ENCODE results near the gene ARRDC4. TPM values are rescaled to one million over a fixed set of nuclear protein-coding genes. Genes with fewer than 3 reads are reported as not detected.

ARRDC4 gene
- total RNA-seq, 1 donor from 2014 or later = 10.4 TPM

GRCh38 chr15:98003518-98003917 is 43.0 kb downstream of the ARRDC4 start:
- H3K27ac ChIP-seq (ENCODE audit: low read depth, low read length) = no peak overlapping the region
- H3K9ac ChIP-seq (ENCODE audit: low read depth in 1 of 3, low read length in 3 of 3) = no peak overlapping the region
- H3K4me1 ChIP-seq (ENCODE audit: control insufficient read depth in 3 of 3, insufficient read depth in 3 of 3, low read length in 3 of 3) = no peaks in the 10 kb centered on the region
- no peaks in the 10 kb centered on the region for H3K36me3 ChIP-seq (ENCODE audit: control insufficient read depth in 3 of 3, insufficient read depth in 3 of 3, low read length in 3 of 3)
- H3K4me3 ChIP-seq (ENCODE audit: low read length in 3 of 3) = no peak overlapping the region
- no peaks in the 10 kb centered on the region for H3K9me3 ChIP-seq (ENCODE audit: control insufficient read depth in 3 of 3, low read length in 3 of 3)
- peaks cover 0 to 7% (median 0%) of the 10 kb centered on the region in 3 donors for H3K27me3 ChIP-seq (ENCODE audit: control insufficient read depth in 3 of 3, insufficient read depth in 3 of 3, low read length in 3 of 3)

GRCh38 chr15:98003996-98004395 is 43.5 kb downstream of the ARRDC4 start:
- no peak overlapping the region for H3K27ac ChIP-seq (ENCODE audit: low read depth, low read length)

GRCh38 chr15:98005659-98006058 is 45.2 kb downstream of the ARRDC4 start:
- no peak overlapping the region for H3K9ac ChIP-seq (ENCODE audit: low read depth in 1 of 3, low read length in 3 of 3)
- H3K4me3 ChIP-seq (ENCODE audit: low read length in 3 of 3) = no peak overlapping the region
- H3K9me3 ChIP-seq (ENCODE audit: control insufficient read depth in 3 of 3, low read length in 3 of 3) = no peaks in the 10 kb centered on the region
- no peaks in the 10 kb centered on the region for H3K4me1 ChIP-seq (ENCODE audit: control insufficient read depth in 3 of 3, insufficient read depth in 3 of 3, low read length in 3 of 3)
- no peaks in the 10 kb centered on the region for H3K36me3 ChIP-seq (ENCODE audit: control insufficient read depth in 3 of 3, insufficient read depth in 3 of 3, low read length in 3 of 3)
- H3K27me3 ChIP-seq (ENCODE audit: control insufficient read depth in 3 of 3, insufficient read depth in 3 of 3, low read length in 3 of 3) = peaks cover 0 to 7% (median 0%) of the 10 kb centered on the region in 3 donors
- H3K27ac ChIP-seq (ENCODE audit: low read depth, low read length) = no peak overlapping the region

More at GRCh38 chr15:98003996-98004395, 43.5 kb downstream of the ARRDC4 start:
- H3K27me3 ChIP-seq (ENCODE audit: control insufficient read depth in 3 of 3, insufficient read depth in 3 of 3, low read length in 3 of 3) = peaks cover 0 to 7% (median 0%) of the 10 kb centered on the region in 3 donors
- H3K9me3 ChIP-seq (ENCODE audit: control insufficient read depth in 3 of 3, low read length in 3 of 3) = no peaks in the 10 kb centered on the region
- no peaks in the 10 kb centered on the region for H3K36me3 ChIP-seq (ENCODE audit: control insufficient read depth in 3 of 3, insufficient read depth in 3 of 3, low read length in 3 of 3)
- H3K4me1 ChIP-seq (ENCODE audit: control insufficient read depth in 3 of 3, insufficient read depth in 3 of 3, low read length in 3 of 3) = no peaks in the 10 kb centered on the region
- no peak overlapping the region for H3K9ac ChIP-seq (ENCODE audit: low read depth in 1 of 3, low read length in 3 of 3)
- no peak overlapping the region for H3K4me3 ChIP-seq (ENCODE audit: low read length in 3 of 3)

- Histone ChIP-seq H3K36me3 (ENCODE audit: control insufficient read depth in 3 of 3, insufficient read depth in 3 of 3, low read length in 3 of 3) (no peaks in the 10 kb centered on the region), H3K27me3 (ENCODE audit: control insufficient read depth in 3 of 3, insufficient read depth in 3 of 3, low read length in 3 of 3) (no peaks in the 10 kb centered on the region), H3K9me3 (ENCODE audit: control insufficient read depth in 3 of 3, low read length in 3 of 3) (no peaks in the 10 kb centered on the region), H3K4me1 (ENCODE audit: control insufficient read depth in 3 of 3, insufficient read depth in 3 of 3, low read length in 3 of 3) (no peaks in the 10 kb centered on the region), H3K27ac (ENCODE audit: low read depth, low read length) (no peak overlapping the region), H3K9ac (ENCODE audit: low read depth in 1 of 3, low read length in 3 of 3) (no peak overlapping the region), H3K4me3 (ENCODE audit: low read length in 3 of 3) (no peak overlapping the region)
Observed at GRCh38 chr15:98009169-98009568, 48.7 kb downstream of the ARRDC4 start.

DNA sequence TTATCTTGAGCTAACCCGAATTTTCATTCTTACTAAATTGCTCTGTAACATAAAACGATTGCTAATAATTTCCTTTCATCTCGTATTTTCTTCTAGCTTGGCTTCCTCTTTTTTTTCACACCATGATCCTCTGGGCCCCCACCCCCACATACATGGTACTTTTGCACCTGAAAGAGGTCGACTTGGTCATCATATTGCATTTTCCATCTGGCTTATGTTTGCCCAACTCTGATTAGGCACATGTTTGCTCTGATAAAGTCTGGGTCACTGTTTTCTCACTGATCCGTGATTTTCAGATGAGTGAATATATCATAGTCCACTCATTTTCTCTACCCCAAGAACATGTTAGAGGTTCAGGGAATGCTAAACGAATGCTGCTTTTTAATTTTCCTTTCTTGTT is 49.5 kb downstream of the ARRDC4 start:
- Histone ChIP-seq H3K4me1 (ENCODE audit: control insufficient read depth in 3 of 3, insufficient read depth in 3 of 3, low read length in 3 of 3) (no peaks in the 10 kb centered on the region), H3K9ac (ENCODE audit: low read depth in 1 of 3, low read length in 3 of 3) (no peak overlapping the region), H3K36me3 (ENCODE audit: control insufficient read depth in 3 of 3, insufficient read depth in 3 of 3, low read length in 3 of 3) (no peaks in the 10 kb centered on the region), H3K4me3 (ENCODE audit: low read length in 3 of 3) (no peak overlapping the region), H3K9me3 (ENCODE audit: control insufficient read depth in 3 of 3, low read length in 3 of 3) (no peaks in the 10 kb centered on the region), H3K27ac (ENCODE audit: low read depth, low read length) (no peak overlapping the region), H3K27me3 (ENCODE audit: control insufficient read depth in 3 of 3, insufficient read depth in 3 of 3, low read length in 3 of 3) (no peaks in the 10 kb centered on the region)

- Histone ChIP-seq H3K27me3 (ENCODE audit: control insufficient read depth in 3 of 3, insufficient read depth in 3 of 3, low read length in 3 of 3) (peaks cover 0 to 5% (median 2%) of the 10 kb centered on the region in 3 donors), H3K27ac (ENCODE audit: low read depth, low read length) (no peak overlapping the region), H3K9me3 (ENCODE audit: control insufficient read depth in 3 of 3, low read length in 3 of 3) (no peaks in the 10 kb centered on the region), H3K4me3 (ENCODE audit: low read length in 3 of 3) (no peak overlapping the region), H3K4me1 (ENCODE audit: control insufficient read depth in 3 of 3, insufficient read depth in 3 of 3, low read length in 3 of 3) (no peaks in the 10 kb centered on the region), H3K9ac (ENCODE audit: low read depth in 1 of 3, low read length in 3 of 3) (no peak overlapping the region), H3K36me3 (ENCODE audit: control insufficient read depth in 3 of 3, insufficient read depth in 3 of 3, low read length in 3 of 3) (no peaks in the 10 kb centered on the region)
Observed at GRCh38 chr15:98012354-98012753, 51.9 kb downstream of the ARRDC4 start.

- Histone ChIP-seq H3K4me3 (ENCODE audit: low read length in 3 of 3) (no peak overlapping the region), H3K4me1 (ENCODE audit: control insufficient read depth in 3 of 3, insufficient read depth in 3 of 3, low read length in 3 of 3) (no peaks in the 10 kb centered on the region), H3K9me3 (ENCODE audit: control insufficient read depth in 3 of 3, low read length in 3 of 3) (no peaks in the 10 kb centered on the region), H3K27me3 (ENCODE audit: control insufficient read depth in 3 of 3, insufficient read depth in 3 of 3, low read length in 3 of 3) (peaks cover 4 to 7% (median 6%) of the 10 kb centered on the region in 3 donors), H3K36me3 (ENCODE audit: control insufficient read depth in 3 of 3, insufficient read depth in 3 of 3, low read length in 3 of 3) (no peaks in the 10 kb centered on the region), H3K9ac (ENCODE audit: low read depth in 1 of 3, low read length in 3 of 3) (no peak overlapping the region), H3K27ac (ENCODE audit: low read depth, low read length) (no peak overlapping the region)
Observed at GRCh38 chr15:98013631-98014030, 53.1 kb downstream of the ARRDC4 start.

DNA sequence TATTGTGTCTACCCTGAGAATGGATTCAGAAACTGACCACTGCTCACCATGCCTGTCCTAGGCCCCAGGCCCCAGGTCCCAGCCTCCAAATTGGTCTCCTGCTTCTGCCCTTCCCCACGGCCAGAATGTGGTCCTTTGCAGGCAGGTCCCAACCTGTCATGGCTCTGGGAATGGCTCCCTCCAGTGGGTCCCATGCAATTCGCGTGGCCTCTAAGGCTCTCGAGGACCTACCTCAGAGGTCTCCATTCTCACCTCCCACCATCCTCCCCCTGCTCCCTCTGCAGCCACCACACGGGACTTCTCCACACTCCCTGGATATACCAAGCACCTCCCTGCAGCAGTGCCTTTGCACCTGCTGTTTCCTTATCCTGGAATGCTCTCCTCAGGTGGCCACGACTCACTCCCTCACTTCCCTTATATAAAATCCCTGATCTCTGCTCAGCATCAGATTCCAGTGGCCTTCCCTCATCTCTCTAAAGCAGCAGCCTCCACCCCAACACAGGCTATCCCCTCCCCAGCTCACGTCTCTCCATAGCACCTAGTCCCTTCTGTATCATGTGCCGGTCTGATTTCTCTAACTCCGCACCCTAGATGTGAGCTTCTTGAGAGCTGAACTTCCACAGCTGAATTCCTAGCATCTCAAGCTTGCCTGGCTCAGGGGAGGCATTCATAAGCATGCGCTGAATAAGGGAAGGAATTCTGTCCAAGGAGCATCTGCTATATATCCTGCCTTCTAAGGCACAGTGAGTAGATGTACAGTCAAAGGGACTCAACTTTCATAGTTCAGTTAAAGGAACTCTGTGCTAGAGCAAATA is 56.9 kb downstream of the ARRDC4 start:
- Histone ChIP-seq H3K9ac (ENCODE audit: low read depth in 1 of 3, low read length in 3 of 3) (no peak overlapping the region), H3K27ac (ENCODE audit: low read depth, low read length) (no peak overlapping the region), H3K36me3 (ENCODE audit: control insufficient read depth in 3 of 3, insufficient read depth in 3 of 3, low read length in 3 of 3) (no peaks in the 10 kb centered on the region), H3K27me3 (ENCODE audit: control insufficient read depth in 3 of 3, insufficient read depth in 3 of 3, low read length in 3 of 3) (peaks cover 4 to 11% (median 10%) of the 10 kb centered on the region in 3 donors), H3K4me3 (ENCODE audit: low read length in 3 of 3) (no peak overlapping the region), H3K9me3 (ENCODE audit: control insufficient read depth in 3 of 3, low read length in 3 of 3) (no peaks in the 10 kb centered on the region), H3K4me1 (ENCODE audit: control insufficient read depth in 3 of 3, insufficient read depth in 3 of 3, low read length in 3 of 3) (no peaks in the 10 kb centered on the region)

GRCh38 chr15:98018761-98019351 is 58.4 kb downstream of the ARRDC4 start:
- peaks cover 4 to 11% (median 10%) of the 10 kb centered on the region in 3 donors for H3K27me3 ChIP-seq (ENCODE audit: control insufficient read depth in 3 of 3, insufficient read depth in 3 of 3, low read length in 3 of 3)
- no peak overlapping the region for H3K27ac ChIP-seq (ENCODE audit: low read depth, low read length)
- H3K36me3 ChIP-seq (ENCODE audit: control insufficient read depth in 3 of 3, insufficient read depth in 3 of 3, low read length in 3 of 3) = no peaks in the 10 kb centered on the region
- no peaks in the 10 kb centered on the region for H3K4me1 ChIP-seq (ENCODE audit: control insufficient read depth in 3 of 3, insufficient read depth in 3 of 3, low read length in 3 of 3)
- no peak overlapping the region for H3K4me3 ChIP-seq (ENCODE audit: low read length in 3 of 3)
- H3K9ac ChIP-seq (ENCODE audit: low read depth in 1 of 3, low read length in 3 of 3) = no peak overlapping the region
- H3K9me3 ChIP-seq (ENCODE audit: control insufficient read depth in 3 of 3, low read length in 3 of 3) = no peaks in the 10 kb centered on the region

All from skeletal muscle tissue (tissue), 4 donors.